Keratinocyte (primary cell): Measurements from ENCODE around the gene AKR1D1. TPM values are rescaled to one million over a fixed set of nuclear protein-coding genes. Genes with fewer than 3 reads are reported as not detected.

Experiments used
- DNase-seq: peaks from one replicate; pipeline ENCODE4 v3.0.0-alpha.2; 2011; ENCODE audit warnings: low read depth, missing footprints, low spot score
- FAIRE-seq: peaks from 2 replicates; lab custom pipeline; 2011; peaks lifted over from hg19 to GRCh38; lab: Jason Lieb, UNC
- H2AFZ ChIP-seq: 2 replicates; pipeline ENCODE4 v1.6.0; 2012; ENCODE audit warnings: low read length, control low read depth, inconsistent platforms; ENCODE audit not compliant: control insufficient read depth
- H3K27ac ChIP-seq: 2 replicates; pipeline ENCODE4 v1.5.1; 2011; ENCODE audit warnings: low read length; ENCODE audit not compliant: control insufficient read depth, insufficient read depth
- H3K27me3 ChIP-seq: 3 replicates; pipeline ENCODE4 v1.6.0; 2011; ENCODE audit warnings: low read length; ENCODE audit not compliant: control insufficient read depth, insufficient read depth; ENCODE audit errors: extremely low read depth
- H3K36me3 ChIP-seq, 2 experiments: 2 replicates in 1 of 2; 3 replicates in 1 of 2; pipeline ENCODE4 v1.5.1; 2011; ENCODE audit warnings: low read length in 2 of 2, mild to moderate bottlenecking in 1 of 2; ENCODE audit not compliant: control insufficient read depth in 2 of 2, insufficient read depth in 2 of 2; ENCODE audit errors: extremely low read depth in 1 of 2
- H3K4me1 ChIP-seq: 3 replicates; pipeline ENCODE4 v1.5.1; 2011; ENCODE audit warnings: low read length; ENCODE audit not compliant: control insufficient read depth, insufficient read depth; ENCODE audit errors: extremely low read depth
- H3K4me2 ChIP-seq: 3 replicates; pipeline ENCODE4 v1.6.0; 2011; ENCODE audit warnings: low read depth, low read length; ENCODE audit not compliant: control insufficient read depth, insufficient read depth; ENCODE audit errors: extremely low read depth
- H3K4me3 ChIP-seq, 3 experiments: fragments of 200-600 bp in 1 of 3; sonication (generic) in 1 of 3; 2 replicates in 2 of 3; 3 replicates in 1 of 3; pipeline ENCODE4 v1.5.1; 2011 to 2016; ENCODE audit warnings: low read length in 3 of 3, mild to moderate bottlenecking in 3 of 3, control low read depth in 2 of 3, inconsistent platforms in 1 of 3, low read depth in 1 of 3, mixed read lengths in 1 of 3, mixed run types in 1 of 3, moderate library complexity in 1 of 3; ENCODE audit not compliant: control insufficient read depth in 2 of 3, insufficient read depth in 2 of 3; ENCODE audit errors: extremely low read depth in 1 of 3
- H3K79me2 ChIP-seq: 2 replicates; pipeline ENCODE4 v1.6.0; 2012; ENCODE audit warnings: low read length; ENCODE audit not compliant: control insufficient read depth, insufficient read depth
- H3K9ac ChIP-seq: 3 replicates; pipeline ENCODE4 v1.6.0; 2011; ENCODE audit warnings: low read length; ENCODE audit not compliant: control insufficient read depth, insufficient read depth; ENCODE audit errors: extremely low read depth
- H3K9me1 ChIP-seq: 3 replicates; pipeline ENCODE4 v1.6.0; 2011; ENCODE audit warnings: low read length; ENCODE audit not compliant: control insufficient read depth, insufficient read depth; ENCODE audit errors: extremely low read depth
- H3K9me3 ChIP-seq: 2 replicates; pipeline ENCODE4 v1.5.1; 2012; ENCODE audit warnings: low read depth, low read length; ENCODE audit not compliant: control insufficient read depth
- H4K20me1 ChIP-seq: 3 replicates; pipeline ENCODE4 v1.6.0; 2011; ENCODE audit warnings: low read length; ENCODE audit not compliant: control insufficient read depth, insufficient read depth; ENCODE audit errors: extremely low read depth
- CTCF ChIP-seq, 3 experiments: IDR thresholded peaks in 1 of 3; conservative IDR thresholded peaks in 1 of 3; optimal IDR thresholded peaks in 1 of 3; 2 replicates in 2 of 3; 3 replicates in 1 of 3; pipeline versions ENCODE3 to v1.5.1; 2011; ENCODE audit warnings: low read length in 3 of 3, mild to moderate bottlenecking in 3 of 3, moderate library complexity in 2 of 3, control low read depth in 1 of 3, inconsistent platforms in 1 of 3; ENCODE audit not compliant: insufficient read depth in 2 of 3; ENCODE audit errors: extremely low read depth in 1 of 3
- EZH2 ChIP-seq: IDR thresholded peaks from one replicate; pipeline ENCODE4 v1.6.1; 2012; ENCODE audit warnings: inconsistent platforms, mild to moderate bottlenecking, low read length, moderate library complexity
- dilution Hi-C: fragments of 300-500 bp; cut with MboI; formaldehyde crosslinking; loops from one replicate; pipeline ENCODE4 v1.7.0; 2020; ENCODE audit warnings: low sequenced_read_pairs; ENCODE audit not compliant: extremely low pct_ligation_motif_present
- polyA plus RNA-seq, 5 experiments: library from polyadenylated mRNA; depleted of rRNA in 3 of 5; stranded (reverse) in 3 of 5; stranded (forward) in 1 of 5; unstranded in 1 of 5; fragments of >200 nt; gene quantifications; 1 replicate in 1 of 5; 2 replicates in 3 of 5; 3 replicates in 1 of 5; pipeline versions ENCODE4 v1.2.1 to v1.2.3, GENCODE V29; 2011 to 2012; ENCODE audit warnings: missing spikeins in 2 of 5, low read depth in 1 of 5, low replicate concordance in 1 of 5

The AKR1D1 gene
- polyA plus RNA-seq, 1 donor (not counting 4 experiments of a cell fraction or from before 2014, with no cell fraction given) = not detected

GRCh38 chr7:138072726-138073125 lies 3.5 kb upstream of the AKR1D1 start:
- Histone ChIP-seq H3K4me2 (no peak overlapping the region), H3K27me3 (no peaks in the 10 kb centered on the region), H3K27ac (no peak overlapping the region), H3K4me1 (no peaks in the 10 kb centered on the region), H4K20me1 (no peaks in the 10 kb centered on the region), H3K4me3 (no peak overlapping the region), H3K36me3 (no peaks in the 10 kb centered on the region), H2AFZ (no peak overlapping the region), H3K9me1 (no peaks in the 10 kb centered on the region), H3K79me2 (no peaks in the 10 kb centered on the region), H3K9ac (no peak overlapping the region), H3K9me3 (no peaks in the 10 kb centered on the region)
- DNase-seq (no peak), FAIRE-seq (no peak)
- no peak for TF ChIP-seq EZH2
- no peak for TF ChIP-seq CTCF (optimal IDR thresholded peaks at IDR 0.05 in 1 of 3, IDR thresholded peaks at IDR 0.05 in 1 of 3, conservative IDR thresholded peaks at IDR 0.05 in 1 of 3; ENCODE audit: extremely low read depth in 1 of 3, insufficient read depth in 2 of 3, low read length in 3 of 3)
- dilution Hi-C loops = no loop called here

- TF ChIP-seq EZH2 (no peak), CTCF (optimal IDR thresholded peaks at IDR 0.05 in 1 of 3, IDR thresholded peaks at IDR 0.05 in 1 of 3, conservative IDR thresholded peaks at IDR 0.05 in 1 of 3; ENCODE audit: extremely low read depth in 1 of 3, insufficient read depth in 2 of 3, low read length in 3 of 3) (no peak)
- H3K9me1 ChIP-seq = no peaks in the 10 kb centered on the region
- no peaks in the 10 kb centered on the region for H3K36me3 ChIP-seq
- H3K4me3 ChIP-seq = no peak overlapping the region
- no peak overlapping the region for H3K4me2 ChIP-seq
- dilution Hi-C loops = no loop called here
- H3K27me3 ChIP-seq = no peaks in the 10 kb centered on the region
- DNase-seq (no peak), FAIRE-seq (no peak)
- H3K27ac ChIP-seq = no peak overlapping the region
- H3K79me2 ChIP-seq = no peaks in the 10 kb centered on the region
- no peak overlapping the region for H3K9ac ChIP-seq
- H2AFZ ChIP-seq = no peak overlapping the region
- no peaks in the 10 kb centered on the region for H4K20me1 ChIP-seq
- no peaks in the 10 kb centered on the region for H3K4me1 ChIP-seq
- no peaks in the 10 kb centered on the region for H3K9me3 ChIP-seq
Observed at GRCh38 chr7:138074121-138074520, 2.1 kb upstream of the AKR1D1 start.
